ENCODE results near the gene DDX24.
"Not testable (repeated sequence)": the region's sequence is repeated elsewhere in the genome, so short reads cannot be mapped to it uniquely, and the experiment has no call there.

DDX24 gene

GRCh38 chr14:94081386-94081820 lies 401 bp upstream of the DDX24 start:
- no peak for DNase-seq (ENCODE audit: low read depth in 2 of 2)

- no peak for DNase-seq (ENCODE audit: low read depth in 2 of 2)
These were observed 946 bp downstream of the DDX24 start for GRCh38 chr14:94079891-94080620.

GRCh38 chr14:94077823-94078222 lies 3.2 kb downstream of the DDX24 start:
- no peak for DNase-seq (ENCODE audit: low read depth in 2 of 2)

- no peak for DNase-seq (ENCODE audit: low read depth in 2 of 2)
These were observed 3.7 kb downstream of the DDX24 start for GRCh38 chr14:94077111-94077821.

- no peak for DNase-seq (ENCODE audit: low read depth in 2 of 2)
These were observed 6.0 kb downstream of the DDX24 start for GRCh38 chr14:94075008-94075407.

GRCh38 chr14:94074534-94074933 lies 6.5 kb downstream of the DDX24 start:
- no peak for DNase-seq (ENCODE audit: low read depth in 2 of 2)

GRCh38 chr14:94072076-94072475 lies 8.9 kb downstream of the DDX24 start:
- DNase-seq (ENCODE audit: low read depth in 2 of 2), result not testable (repeated sequence)

GRCh38 chr14:94066089-94066676 lies 14.8 kb downstream of the DDX24 start:
- DNase-seq (ENCODE audit: low read depth in 2 of 2), result no peak

- no peak for DNase-seq (ENCODE audit: low read depth in 2 of 2)
These were observed 18.6 kb downstream of the DDX24 start for GRCh38 chr14:94062344-94062940.

- no peak for DNase-seq (ENCODE audit: low read depth in 2 of 2)
These were observed 21.0 kb downstream of the DDX24 start for GRCh38 chr14:94059998-94060397.

- DNase-seq (ENCODE audit: low read depth in 2 of 2), result no peak
These were observed 22.3 kb downstream of the DDX24 start for GRCh38 chr14:94058674-94059138.

- DNase-seq (ENCODE audit: low read depth in 2 of 2), result no peak
These were observed 22.8 kb downstream of the DDX24 start for GRCh38 chr14:94058128-94058673.

GRCh38 chr14:94056579-94057308 lies 24.3 kb downstream of the DDX24 start:
- DNase-seq (ENCODE audit: low read depth in 2 of 2), result no peak

GRCh38 chr14:94054936-94055335 lies 26.1 kb downstream of the DDX24 start:
- DNase-seq (ENCODE audit: low read depth in 2 of 2), result no peak

- DNase-seq (ENCODE audit: low read depth in 2 of 2), result no peak
These were observed 26.6 kb downstream of the DDX24 start for GRCh38 chr14:94054401-94054800.

- no peak for DNase-seq (ENCODE audit: low read depth in 2 of 2)
These were observed 28.3 kb downstream of the DDX24 start for GRCh38 chr14:94052662-94053061.

- DNase-seq (ENCODE audit: low read depth in 2 of 2), result no peak
These were observed 28.8 kb downstream of the DDX24 start for GRCh38 chr14:94052199-94052598.

GRCh38 chr14:94051779-94052178 lies 29.2 kb downstream of the DDX24 start:
- DNase-seq (ENCODE audit: low read depth in 2 of 2), result no peak

- DNase-seq (ENCODE audit: low read depth in 2 of 2), result no peak
These were observed 29.9 kb downstream of the DDX24 start for GRCh38 chr14:94051115-94051514.

GRCh38 chr14:94050231-94050880 lies 30.6 kb downstream of the DDX24 start:
- no peak for DNase-seq (ENCODE audit: low read depth in 2 of 2)

GRCh38 chr14:94049625-94050023 lies 31.4 kb downstream of the DDX24 start:
- no peak for DNase-seq (ENCODE audit: low read depth in 2 of 2)
